ENCODE measurements around the gene CES3. TPM values are rescaled to one million over a fixed set of nuclear protein-coding genes. Genes with fewer than 3 reads are reported as not detected.

Gene CES3
- total and polyA plus RNA-seq, 9 of the 15 experiments (the other 6 are each of a cell fraction or from before 2014, with no cell fraction given): 0.06 to 2.2 (median 0.68) TPM

- TF ChIP-seq DEAF1 (CRISPR knock-in tag; IDR thresholded peaks at IDR 0.05): no peak
Observed at GRCh38 chr16:66946974-66947301, 14.1 kb upstream of the CES3 start (continued).

- Histone ChIP-seq H3K9me3 (replicated peaks; ENCODE audit: control insufficient read depth, insufficient read depth, low read depth, low read length) (peaks cover 2% of the 10 kb centered on the region), H3K9me1 (ENCODE audit: control insufficient read depth, insufficient read depth, low read length) (no peaks in the 10 kb centered on the region), H3K4me2 (ENCODE audit: insufficient read depth, low read length) (no peak overlapping the region), H3K27me3 (ENCODE audit: control insufficient read depth in 2 of 2, insufficient read depth in 2 of 2, low read length in 2 of 2) (no peaks in the 10 kb centered on the region), H3K79me2 (ENCODE audit: control insufficient read depth, insufficient read depth, low read length) (no peaks in the 10 kb centered on the region), H2AFZ (ENCODE audit: low read depth, low read length) (peak overlapping the region; percentile 51; the same call in 1 of the 2 replicates), H3K27ac (ENCODE audit: extremely low read depth, low read depth, low read length) (no peak overlapping the region), H3K4me3 (no peak overlapping the region), H3K4me1 (replicated peaks in 1 of 2; ENCODE audit: control insufficient read depth in 2 of 2, insufficient read depth in 2 of 2, low read length in 2 of 2) (peaks cover 0 to 16% of the 10 kb centered on the region in 2 experiments; a peak in 1 of 5 replicates), H3K9ac (ENCODE audit: insufficient read depth in 1 of 2, low read depth in 2 of 2, low read length in 2 of 2) (no peak overlapping the region; a peak in 1 of 4 replicates), H4K20me1 (replicated peaks; ENCODE audit: control insufficient read depth, insufficient read depth, low read length) (no peaks in the 10 kb centered on the region), H3K36me3 (ENCODE audit: control insufficient read depth, insufficient read depth, low read length) (peaks cover 15% of the 10 kb centered on the region; the same call in 1 of the 3 replicates)
- intact Hi-C loops (cut with micrococcal nuclease) (loop anchor here (2.0 to 5.0 kb wide), 3 partner anchors 29 to 155 kb away; no protein-coding TSS in a partner anchor), in situ Hi-C loops (cut with MboI) (no loop called here)
- no TSS peak for BruUV-seq (replicated peaks)
- peak; percentile 100 for FAIRE-seq
- peak; percentile 94 for ATAC-seq
- DNase-seq (ENCODE audit: extremely low read depth in 1 of 4, low spot score in 3 of 4): peak; percentile 81 to 89 (median 86)
- WGBS (ENCODE audit: insufficient coverage, low coverage, missing lambda C conversion rate): 21% methylated on average over 14 of the region's 23 CpGs
- CTCF ChIA-PET (ENCODE audit: low intra/inter-chr PET ratio): interaction anchor here (0.7 to 2.4 kb wide), 3 partner anchors 53 to 331 kb away, joined by 4 to 9 read pairs (median 6); no protein-coding TSS in a partner anchor
- POLR2A ChIA-PET: interaction anchor here (0.6 kb wide), 1 partner anchor 271 kb away, joined by 3 read pairs; no protein-coding TSS in a partner anchor
- TF ChIP-seq TEAD4 (IDR thresholded peaks at IDR 0.05; ENCODE audit: low read length) (0 out of 2 replicates have a peak, but pooled peaks have one; percentile 13), TEAD4 (CRISPR knock-in tag; IDR thresholded peaks at IDR 0.05; ENCODE audit: borderline replicate concordance) (no peak), ZNF407 (IDR thresholded peaks at IDR 0.05; ENCODE audit: low read depth) (no peak), ZKSCAN8 (CRISPR knock-in tag; IDR thresholded peaks at IDR 0.05) (peak; percentile 98), THAP12 (CRISPR knock-in tag; IDR thresholded peaks at IDR 0.05) (no peak)
Observed at GRCh38 chr16:66947302-66948065, 13.6 kb upstream of the CES3 start.

All from K562 (cell line).